HepG2 (cell line): Measurements from ENCODE around the gene GIPC1. TPM values are rescaled to one million over a fixed set of nuclear protein-coding genes. Genes with fewer than 3 reads are reported as not detected.
A peak's percentile ranks its signal among the peaks of the same experiment; 100 is the strongest.

Experiments used
- CCDC6 ChIP-seq: sonication (generic); formaldehyde crosslinking; IDR thresholded peaks from 2 replicates; pipeline ENCODE4 v1.8.1; 2022; ENCODE audit warnings: mild to moderate bottlenecking, missing genetic modification reagents, moderate library complexity
- GLMP ChIP-seq: sonication (generic); formaldehyde crosslinking; IDR thresholded peaks from 2 replicates; pipeline ENCODE4 v1.9.0; 2021; ENCODE audit warnings: missing genetic modification reagents, mild to moderate bottlenecking, borderline replicate concordance
- HHEX ChIP-seq: IDR thresholded peaks from 2 replicates; pipeline ENCODE4 v1.6.1; 2016; ENCODE audit warnings: control low read depth
- IKZF1 ChIP-seq: fragments of 450-650 bp; IDR thresholded peaks from 2 replicates; pipeline ENCODE4 v1.7.1; 2016
- PRDM10 ChIP-seq: sonication (generic); formaldehyde crosslinking; IDR thresholded peaks from 2 replicates; pipeline ENCODE4 v1.4.0; 2020; ENCODE audit warnings: low read depth, missing genetic modification reagents
- SETDB1 ChIP-seq: sonication (generic); formaldehyde crosslinking; IDR thresholded peaks from 2 replicates; pipeline ENCODE4 v1.5.1; 2020; ENCODE audit warnings: missing genetic modification reagents, mild to moderate bottlenecking, borderline replicate concordance
- ZBTB3 ChIP-seq: sonication (generic); formaldehyde crosslinking; IDR thresholded peaks from 2 replicates; pipeline ENCODE4 v1.4.0; 2020; ENCODE audit warnings: low read depth, mild to moderate bottlenecking, moderate library complexity, missing genetic modification reagents, borderline replicate concordance
- ZNF616 ChIP-seq: sonication (generic); formaldehyde crosslinking; IDR thresholded peaks from 2 replicates; pipeline ENCODE4 v1.5.0; 2020; ENCODE audit warnings: low read depth, mild to moderate bottlenecking, missing genetic modification reagents
- ZNF670 ChIP-seq: sonication (generic); formaldehyde crosslinking; IDR thresholded peaks from 2 replicates; pipeline ENCODE4 v1.8.0; 2022; ENCODE audit warnings: mild to moderate bottlenecking, missing genetic modification reagents, borderline replicate concordance
- ZNF678 ChIP-seq: sonication (generic); formaldehyde crosslinking; IDR thresholded peaks from 2 replicates; pipeline ENCODE4 v1.4.0; 2020; ENCODE audit warnings: mild to moderate bottlenecking, missing genetic modification reagents
- ZNF747 ChIP-seq: sonication (generic); formaldehyde crosslinking; IDR thresholded peaks from 2 replicates; pipeline ENCODE4 v1.8.1; 2023; ENCODE audit warnings: missing genetic modification reagents, mild to moderate bottlenecking, borderline replicate concordance
- ZNF792 ChIP-seq: IDR thresholded peaks from 2 replicates; pipeline ENCODE4 v1.6.1; 2016
- ZNF841 ChIP-seq: sonication (generic); formaldehyde crosslinking; IDR thresholded peaks from 2 replicates; pipeline ENCODE4 v1.8.1; 2023; ENCODE audit warnings: missing genetic modification reagents, borderline replicate concordance
- polyA plus RNA-seq, 8 experiments: library from polyadenylated mRNA; depleted of rRNA in 3 of 8; stranded (reverse) in 7 of 8; unstranded in 1 of 8; fragments of >200 nt; fragmentation: Illumina TruSeq in 4 of 8; extraction: Trizol in 4 of 8; gene quantifications; 2 replicates each; pipeline versions ENCODE4 v1.2.1 to v1.2.3, GENCODE V29; 2011 to 2016; ENCODE audit warnings: low read depth in 4 of 8, missing spikeins in 1 of 8, mixed read lengths in 1 of 8; ENCODE audit not compliant: insufficient read depth in 1 of 8
- total RNA-seq, 5 experiments: library from RNA; depleted of rRNA; stranded (reverse); fragments of >200 nt; fragmentation: Illumina TruSeq; extraction: Trizol; gene quantifications; 2 replicates each; pipeline ENCODE4 v1.2.3, GENCODE V29; 2016; ENCODE audit warnings: low read depth in 1 of 5
- TF ChIP-seq, protein P1 (sequence below): sonication (generic); formaldehyde crosslinking; IDR thresholded peaks from 2 replicates; pipeline ENCODE4 v1.9.0; 2021; ENCODE audit warnings: missing genetic modification reagents, borderline replicate concordance
- TF ChIP-seq, protein P2 (sequence below), 2 experiments: sonication (generic) in 1 of 2; formaldehyde crosslinking in 1 of 2; IDR thresholded peaks; 2 replicates each; pipeline versions ENCODE4 v1.4.0 to v1.6.1; 2018 to 2020; ENCODE audit warnings: missing genetic modification reagents in 2 of 2, borderline replicate concordance in 1 of 2, low read depth in 1 of 2, mild to moderate bottlenecking in 1 of 2, missing biosample characterization in 1 of 2
- TF ChIP-seq, protein P3 (sequence below): sonication (generic); formaldehyde crosslinking; conservative IDR thresholded peaks from 2 replicates; pipeline ENCODE4 v1.8.0; 2022; ENCODE audit warnings: missing genetic modification reagents

GIPC1 gene
- total and polyA plus RNA-seq, 2 of the 13 experiments (the other 11 are each of a cell fraction or from before 2014, with no cell fraction given), result 27.1 to 48.1 TPM

DNA sequence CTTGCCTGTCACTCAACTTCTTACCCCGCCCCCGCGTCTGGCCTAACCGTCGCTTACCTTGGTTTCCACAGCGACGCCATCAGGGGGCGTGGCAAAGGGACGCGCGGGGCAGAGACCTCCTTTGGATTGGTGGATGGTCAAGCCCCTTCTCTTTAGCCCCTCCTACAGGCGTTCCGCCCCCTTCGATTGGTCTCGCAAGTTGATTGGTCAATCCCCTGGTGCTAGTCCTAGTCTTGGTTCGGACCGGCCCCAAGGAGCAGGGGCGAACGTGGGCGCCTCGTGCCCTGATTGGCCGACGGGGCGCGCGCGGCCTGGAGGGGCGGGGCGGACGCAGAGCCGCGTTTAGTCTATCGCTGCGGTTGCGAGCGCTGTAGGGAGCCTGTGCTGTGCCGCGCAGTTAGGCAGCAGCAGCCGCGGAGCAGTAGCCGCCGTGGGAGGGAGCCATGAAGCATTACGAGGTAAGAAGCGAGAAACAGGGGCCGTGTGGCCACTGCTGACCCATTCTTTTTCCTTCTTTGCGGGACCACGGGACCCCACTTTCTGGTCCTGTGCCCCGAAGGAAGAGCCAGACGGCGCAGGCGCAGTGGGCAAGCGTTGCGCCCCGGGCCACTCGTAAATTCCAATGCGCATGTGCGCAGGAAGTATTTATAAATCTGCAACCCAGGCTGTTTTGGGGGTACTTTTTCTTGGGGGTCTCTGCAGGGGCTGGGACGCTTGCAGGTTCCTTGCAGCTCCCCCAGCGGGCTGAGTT lies 33.5 kb upstream of the GIPC1 start, which contains the start of gene TECR (continued):
- TF ChIP-seq, protein P1, sequence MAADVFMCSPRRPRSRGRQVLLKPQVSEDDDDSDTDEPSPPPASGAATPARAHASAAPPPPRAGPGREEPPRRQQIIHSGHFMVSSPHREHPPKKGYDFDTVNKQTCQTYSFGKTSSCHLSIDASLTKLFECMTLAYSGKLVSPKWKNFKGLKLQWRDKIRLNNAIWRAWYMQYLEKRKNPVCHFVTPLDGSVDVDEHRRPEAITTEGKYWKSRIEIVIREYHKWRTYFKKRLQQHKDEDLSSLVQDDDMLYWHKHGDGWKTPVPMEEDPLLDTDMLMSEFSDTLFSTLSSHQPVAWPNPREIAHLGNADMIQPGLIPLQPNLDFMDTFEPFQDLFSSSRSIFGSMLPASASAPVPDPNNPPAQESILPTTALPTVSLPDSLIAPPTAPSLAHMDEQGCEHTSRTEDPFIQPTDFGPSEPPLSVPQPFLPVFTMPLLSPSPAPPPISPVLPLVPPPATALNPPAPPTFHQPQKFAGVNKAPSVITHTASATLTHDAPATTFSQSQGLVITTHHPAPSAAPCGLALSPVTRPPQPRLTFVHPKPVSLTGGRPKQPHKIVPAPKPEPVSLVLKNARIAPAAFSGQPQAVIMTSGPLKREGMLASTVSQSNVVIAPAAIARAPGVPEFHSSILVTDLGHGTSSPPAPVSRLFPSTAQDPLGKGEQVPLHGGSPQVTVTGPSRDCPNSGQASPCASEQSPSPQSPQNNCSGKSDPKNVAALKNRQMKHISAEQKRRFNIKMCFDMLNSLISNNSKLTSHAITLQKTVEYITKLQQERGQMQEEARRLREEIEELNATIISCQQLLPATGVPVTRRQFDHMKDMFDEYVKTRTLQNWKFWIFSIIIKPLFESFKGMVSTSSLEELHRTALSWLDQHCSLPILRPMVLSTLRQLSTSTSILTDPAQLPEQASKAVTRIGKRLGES (CRISPR knock-in tag), result no peak
- TF ChIP-seq HHEX (no peak), ZNF747 (no peak; the same call in 1 of the 2 replicates), ZNF616 (CRISPR knock-in tag) (no peak), GLMP (CRISPR knock-in tag) (no peak), ZNF670 (CRISPR knock-in tag) (no peak), PRDM10 (CRISPR knock-in tag) (no peak), ZNF792 (peak; percentile 70), ZNF841 (no peak), CCDC6 (CRISPR knock-in tag) (peak; percentile 70; the same call in 1 of the 2 replicates), ZBTB3 (CRISPR knock-in tag) (no peak), IKZF1 (no peak), ZNF678 (CRISPR knock-in tag) (no peak), SETDB1 (no peak)
- TF ChIP-seq, protein P2, sequence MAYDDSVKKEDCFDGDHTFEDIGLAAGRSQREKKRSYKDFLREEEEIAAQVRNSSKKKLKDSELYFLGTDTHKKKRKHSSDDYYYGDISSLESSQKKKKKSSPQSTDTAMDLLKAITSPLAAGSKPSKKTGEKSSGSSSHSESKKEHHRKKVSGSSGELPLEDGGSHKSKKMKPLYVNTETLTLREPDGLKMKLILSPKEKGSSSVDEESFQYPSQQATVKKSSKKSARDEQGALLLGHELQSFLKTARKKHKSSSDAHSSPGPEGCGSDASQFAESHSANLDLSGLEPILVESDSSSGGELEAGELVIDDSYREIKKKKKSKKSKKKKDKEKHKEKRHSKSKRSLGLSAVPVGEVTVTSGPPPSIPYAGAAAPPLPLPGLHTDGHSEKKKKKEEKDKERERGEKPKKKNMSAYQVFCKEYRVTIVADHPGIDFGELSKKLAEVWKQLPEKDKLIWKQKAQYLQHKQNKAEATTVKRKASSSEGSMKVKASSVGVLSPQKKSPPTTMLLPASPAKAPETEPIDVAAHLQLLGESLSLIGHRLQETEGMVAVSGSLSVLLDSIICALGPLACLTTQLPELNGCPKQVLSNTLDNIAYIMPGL (CRISPR knock-in tag; IDR thresholded peaks at IDR 0.05; ENCODE audit: borderline replicate concordance in 1 of 2, low read depth in 1 of 2), result peak in 1 of 2 experiments; percentile 49; a peak in 3 of 4 replicates
- TF ChIP-seq, protein P3, sequence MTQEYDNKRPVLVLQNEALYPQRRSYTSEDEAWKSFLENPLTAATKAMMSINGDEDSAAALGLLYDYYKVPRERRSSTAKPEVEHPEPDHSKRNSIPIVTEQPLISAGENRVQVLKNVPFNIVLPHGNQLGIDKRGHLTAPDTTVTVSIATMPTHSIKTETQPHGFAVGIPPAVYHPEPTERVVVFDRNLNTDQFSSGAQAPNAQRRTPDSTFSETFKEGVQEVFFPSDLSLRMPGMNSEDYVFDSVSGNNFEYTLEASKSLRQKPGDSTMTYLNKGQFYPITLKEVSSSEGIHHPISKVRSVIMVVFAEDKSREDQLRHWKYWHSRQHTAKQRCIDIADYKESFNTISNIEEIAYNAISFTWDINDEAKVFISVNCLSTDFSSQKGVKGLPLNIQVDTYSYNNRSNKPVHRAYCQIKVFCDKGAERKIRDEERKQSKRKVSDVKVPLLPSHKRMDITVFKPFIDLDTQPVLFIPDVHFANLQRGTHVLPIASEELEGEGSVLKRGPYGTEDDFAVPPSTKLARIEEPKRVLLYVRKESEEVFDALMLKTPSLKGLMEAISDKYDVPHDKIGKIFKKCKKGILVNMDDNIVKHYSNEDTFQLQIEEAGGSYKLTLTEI, result no peak
